ENCODE measurements around the gene CAPN11. TPM values are rescaled to one million over a fixed set of nuclear protein-coding genes. Genes with fewer than 3 reads are reported as not detected.

Gene CAPN11
- total RNA-seq, 4 donors from 2014 or later, result 0.72 to 1.1 (median 0.89) TPM

GRCh38 chr6:44198684-44199083, 40.1 kb downstream of the CAPN11 start:
- DNase-seq (ENCODE audit: low spot score in 2 of 2), result no peak
- 51 to 58% methylated on average over 3 of the region's 3 CpGs for WGBS, 2 donors
- intact Hi-C loops (cut with DNase I; ENCODE audit: low total_unique reads), result no loop called here
- H3K4me3 ChIP-seq (ENCODE audit: low read depth, poor library complexity, severe bottlenecking), result no peak overlapping the region
- TF ChIP-seq POLR2A (IDR thresholded peaks at IDR 0.05) (no peak), CTCF (IDR thresholded peaks at IDR 0.05) (no peak)

GRCh38 chr6:44199883-44200282, 41.3 kb downstream of the CAPN11 start:
- 89 to 93% methylated on average over 4 of the region's 4 CpGs for WGBS, 2 donors
- no peak overlapping the region for H3K4me3 ChIP-seq (ENCODE audit: low read depth, poor library complexity, severe bottlenecking)
- no peak for DNase-seq (ENCODE audit: low spot score in 2 of 2)
- intact Hi-C loops (cut with DNase I; ENCODE audit: low total_unique reads), result no loop called here
- TF ChIP-seq POLR2A (IDR thresholded peaks at IDR 0.05) (no peak), CTCF (IDR thresholded peaks at IDR 0.05) (no peak)

GRCh38 chr6:44201200-44201599, 42.6 kb downstream of the CAPN11 start:
- intact Hi-C loops (cut with DNase I; ENCODE audit: low total_unique reads), result no loop called here
- DNase-seq (ENCODE audit: low spot score in 2 of 2), result no peak
- TF ChIP-seq CTCF (IDR thresholded peaks at IDR 0.05) (no peak), POLR2A (IDR thresholded peaks at IDR 0.05) (no peak)
- WGBS, 2 donors, result 26 to 74% methylated on average over 3 of the region's 3 CpGs
- no peak overlapping the region for H3K4me3 ChIP-seq (ENCODE audit: low read depth, poor library complexity, severe bottlenecking)

GRCh38 chr6:44201638-44202303, 43.2 kb downstream of the CAPN11 start:
- DNase-seq (ENCODE audit: low spot score in 2 of 2), result peak in 1 of 2 donors; percentile 71
- intact Hi-C loops (cut with DNase I; ENCODE audit: low total_unique reads), result no loop called here
- WGBS, 2 donors, result 30 to 37% methylated on average over 11 of the region's 11 CpGs

GRCh38 chr6:44202332-44202971, 43.8 kb downstream of the CAPN11 start:
- no peak for TF ChIP-seq POLR2A (IDR thresholded peaks at IDR 0.05)
- TF ChIP-seq CTCF (IDR thresholded peaks at IDR 0.05), result no peak
- intact Hi-C loops (cut with DNase I; ENCODE audit: low total_unique reads), result no loop called here
- WGBS, 2 donors, result 57 to 67% methylated on average over 4 of the region's 4 CpGs
- no peak overlapping the region for H3K4me3 ChIP-seq (ENCODE audit: low read depth, poor library complexity, severe bottlenecking)
- no peak for DNase-seq (ENCODE audit: low spot score in 2 of 2)

More at GRCh38 chr6:44201638-44202303, 43.2 kb downstream of the CAPN11 start:
- H3K4me3 ChIP-seq (ENCODE audit: low read depth, poor library complexity, severe bottlenecking), result no peak overlapping the region
- no peak for TF ChIP-seq POLR2A (IDR thresholded peaks at IDR 0.05)
- TF ChIP-seq CTCF (IDR thresholded peaks at IDR 0.05), result no peak
